LNCaP clone FGC (cell line): ENCODE measurements around the gene SSTR5.

Experiments
- DNase-seq: peaks from one replicate; pipeline ENCODE4 v3.0.0-alpha.2; 2011; ENCODE audit warnings: low read depth
- H3K4me3 ChIP-seq: 2 replicates; pipeline ENCODE4 v1.5.1; 2011; ENCODE audit warnings: mild to moderate bottlenecking, low read depth, low read length, control low read depth
- CTCF ChIP-seq: IDR thresholded peaks from 2 replicates; pipeline ENCODE4 v1.5.1; 2012; ENCODE audit warnings: mild to moderate bottlenecking; ENCODE audit not compliant: control insufficient read depth, insufficient read depth; ENCODE audit errors: extremely low read depth

The SSTR5 gene

GRCh38 chr16:1119129-1119528 is 46.6 kb downstream of the SSTR5 start:
- no peak for TF ChIP-seq CTCF
- no peak overlapping the region for H3K4me3 ChIP-seq
- no peak for DNase-seq

DNA sequence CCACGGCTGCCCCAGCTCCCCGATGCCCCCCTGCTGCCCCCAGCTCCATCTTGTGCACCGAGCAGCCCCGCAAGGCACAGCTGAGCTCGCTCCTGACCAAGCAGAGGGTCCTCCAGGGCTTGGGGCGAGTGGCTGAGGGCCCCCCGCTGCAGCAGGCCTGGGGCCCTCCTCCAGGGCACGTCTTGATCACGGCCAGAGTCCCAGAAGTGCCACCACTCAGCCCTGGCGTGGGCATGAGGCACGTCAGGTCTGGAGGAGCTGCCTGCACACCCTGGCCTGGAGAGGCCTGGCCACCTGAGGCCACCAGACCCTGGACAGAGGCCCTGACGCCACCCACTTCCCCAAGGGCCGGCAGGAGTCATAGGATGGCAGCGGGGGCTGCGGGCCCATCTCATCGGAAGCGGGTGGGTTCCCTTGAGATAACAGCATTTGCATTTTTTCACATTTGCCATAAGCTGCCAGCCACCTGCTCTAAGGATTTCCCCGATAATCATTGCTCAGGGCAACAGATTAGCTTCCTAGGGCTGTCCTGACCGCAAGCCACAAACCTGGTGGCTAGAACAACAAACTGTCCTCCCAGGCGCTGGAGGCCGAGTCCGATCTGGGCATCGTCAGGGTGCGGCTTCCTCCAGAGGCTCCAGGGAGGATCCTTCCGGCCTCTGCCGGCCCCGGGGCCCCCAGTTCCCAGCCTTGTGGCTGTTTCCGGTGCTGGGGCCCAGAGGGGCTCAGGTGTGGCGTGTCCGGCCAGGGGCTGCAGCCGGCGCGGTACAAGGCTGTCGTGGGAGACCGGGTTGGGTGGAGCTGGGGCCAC is 47.4 kb downstream of the SSTR5 start:
- H3K4me3 ChIP-seq = no peak overlapping the region
- DNase-seq = no peak
- no peak for TF ChIP-seq CTCF

GRCh38 chr16:1120577-1120941 is 48.0 kb downstream of the SSTR5 start:
- no peak for DNase-seq
- TF ChIP-seq CTCF = no peak
- no peak overlapping the region for H3K4me3 ChIP-seq

DNA sequence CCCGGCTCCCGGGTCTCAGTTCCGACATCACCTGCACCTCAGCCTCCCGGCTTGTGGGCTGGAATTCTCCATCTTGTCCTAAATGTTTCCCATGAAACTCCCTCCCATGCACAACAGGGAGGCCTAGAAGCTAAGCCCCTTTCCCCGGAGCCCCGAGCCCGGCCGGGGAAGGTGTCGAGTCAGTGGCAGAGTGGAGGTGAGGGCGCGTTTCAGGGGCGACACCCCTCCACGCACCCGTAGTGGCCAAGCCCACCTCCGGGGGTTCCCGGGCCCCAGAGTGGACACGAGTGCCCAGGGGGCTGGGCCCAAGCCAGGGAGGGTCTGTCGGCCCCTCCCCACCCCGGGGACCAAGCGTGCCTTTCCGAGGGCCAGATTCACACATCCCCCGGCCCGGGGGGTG is 48.5 kb downstream of the SSTR5 start:
- TF ChIP-seq CTCF = no peak
- no peak overlapping the region for H3K4me3 ChIP-seq
- no peak for DNase-seq

DNA sequence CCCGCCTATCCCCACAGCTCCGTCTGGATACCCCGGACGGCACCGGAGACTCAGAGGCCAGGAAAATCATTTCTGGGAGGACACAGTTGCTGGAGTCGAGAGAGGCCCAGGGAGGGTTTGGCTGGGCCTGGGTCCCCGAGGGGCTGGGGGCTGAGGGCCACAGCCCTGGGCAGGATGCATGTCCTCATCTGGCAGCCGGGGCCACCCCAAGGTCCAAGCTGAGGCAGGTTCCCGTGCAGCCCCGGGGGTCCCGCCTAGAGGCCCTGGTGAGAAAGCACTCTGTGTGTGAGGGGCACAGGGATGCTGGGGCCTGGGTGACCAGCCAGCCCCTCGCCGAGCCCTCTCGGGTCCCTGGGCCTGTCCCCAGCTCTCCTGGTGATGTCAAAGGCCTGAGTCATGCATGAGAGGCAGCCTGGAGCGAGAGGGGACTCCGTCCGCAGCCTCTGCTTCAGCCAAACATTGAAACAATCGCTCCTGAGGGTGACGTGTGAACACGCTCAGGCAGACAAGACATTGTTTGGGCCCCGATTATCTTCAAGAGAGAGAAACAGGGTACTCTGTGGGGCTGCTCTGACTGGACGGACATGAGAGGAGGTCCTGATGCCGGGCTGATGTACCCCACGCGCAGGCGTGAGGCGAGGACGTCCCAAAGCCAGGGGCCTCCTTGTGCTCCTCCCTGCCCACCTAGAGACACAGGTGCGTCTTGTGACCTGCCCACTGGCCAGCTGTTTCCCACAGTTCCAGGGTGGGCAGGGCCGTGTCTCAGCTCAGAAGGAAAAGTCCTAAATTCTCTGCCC is 49.3 kb downstream of the SSTR5 start:
- H3K4me3 ChIP-seq = no peak overlapping the region
- no peak for TF ChIP-seq CTCF

DNA sequence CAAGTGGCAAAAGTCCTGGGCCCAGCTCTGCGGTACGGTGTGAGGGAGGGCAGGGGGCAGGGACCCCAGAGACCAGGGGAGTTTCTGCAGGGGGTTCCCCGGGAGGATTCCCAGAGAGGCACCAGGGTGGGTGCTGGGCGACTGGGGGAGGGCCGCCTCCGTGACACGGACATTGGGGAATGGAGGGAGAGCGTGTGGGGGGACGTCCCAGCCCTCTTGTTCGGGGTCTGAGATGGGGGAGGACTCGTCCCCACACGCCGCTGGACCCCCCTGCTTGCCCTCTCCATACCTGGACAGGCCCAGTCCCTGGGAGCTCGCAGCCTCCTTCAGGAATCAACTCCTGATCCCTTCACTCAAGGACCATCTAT is 49.8 kb downstream of the SSTR5 start:
- TF ChIP-seq CTCF = no peak

More for the DNA sequence above, 49.3 kb downstream of the SSTR5 start:
- no peak for DNase-seq

More for the DNA sequence above, 49.8 kb downstream of the SSTR5 start:
- DNase-seq = no peak
- no peak overlapping the region for H3K4me3 ChIP-seq
